Measurements from ENCODE around the gene KRTAP4-7. TPM values are rescaled to one million over a fixed set of nuclear protein-coding genes. Genes with fewer than 3 reads are reported as not detected.

KRTAP4-7 gene
- total RNA-seq, 1 donor from 2014 or later: not detected

GRCh38 chr17:41127371-41127770 is 43.4 kb downstream of the KRTAP4-7 start:
- H3K4me3 Mint-ChIP-seq: no peak overlapping the region

GRCh38 chr17:41131979-41132378 is 48.0 kb downstream of the KRTAP4-7 start:
- no peak overlapping the region for H3K4me3 Mint-ChIP-seq
- no peak overlapping the region for H3K27ac Mint-ChIP-seq
- no peaks in the 10 kb centered on the region for H3K36me3 Mint-ChIP-seq (ENCODE audit: low read depth)
- intact Hi-C loops (cut with micrococcal nuclease): no loop called here
- DNase-seq (ENCODE audit: low spot score): no peak
- H3K4me1 Mint-ChIP-seq (ENCODE audit: low read depth): no peaks in the 10 kb centered on the region
- no peaks in the 10 kb centered on the region for H3K9me3 Mint-ChIP-seq
- no peaks in the 10 kb centered on the region for H3K27me3 Mint-ChIP-seq (ENCODE audit: insufficient read depth)

More at GRCh38 chr17:41127371-41127770, 43.4 kb downstream of the KRTAP4-7 start:
- no peak for DNase-seq (ENCODE audit: low spot score)
- H3K27me3 Mint-ChIP-seq (ENCODE audit: insufficient read depth): peaks cover 2% of the 10 kb centered on the region
- no peak overlapping the region for H3K27ac Mint-ChIP-seq
- no peaks in the 10 kb centered on the region for H3K4me1 Mint-ChIP-seq (ENCODE audit: low read depth)
- H3K36me3 Mint-ChIP-seq (ENCODE audit: low read depth): no peaks in the 10 kb centered on the region
- H3K9me3 Mint-ChIP-seq: peaks cover 1% of the 10 kb centered on the region
- intact Hi-C loops (cut with micrococcal nuclease): no loop called here

GRCh38 chr17:41133880-41134735 is 50.2 kb downstream of the KRTAP4-7 start:
- intact Hi-C loops (cut with micrococcal nuclease): no loop called here
- H3K27me3 Mint-ChIP-seq (ENCODE audit: insufficient read depth): no peaks in the 10 kb centered on the region
- no peaks in the 10 kb centered on the region for H3K4me1 Mint-ChIP-seq (ENCODE audit: low read depth)
- no peak for DNase-seq (ENCODE audit: low spot score)
- H3K9me3 Mint-ChIP-seq: no peaks in the 10 kb centered on the region
- no peaks in the 10 kb centered on the region for H3K36me3 Mint-ChIP-seq (ENCODE audit: low read depth)
- H3K27ac Mint-ChIP-seq: no peak overlapping the region
- no peak overlapping the region for H3K4me3 Mint-ChIP-seq

Other genes starting within 250 kb of the KRTAP4-7 start
- gene KRT12, start 216.9 kb upstream of the KRTAP4-7 start, total RNA-seq: not detected in 2 replicates
- gene KRT20, start 198.9 kb upstream of the KRTAP4-7 start, total RNA-seq: not detected in 2 replicates
- gene KRT23, start 146.5 kb upstream of the KRTAP4-7 start, total RNA-seq: not detected in 2 replicates
- gene KRT39, start 117.2 kb upstream of the KRTAP4-7 start, total RNA-seq: not detected in 2 replicates
- gene KRT40, start 99.8 kb upstream of the KRTAP4-7 start, total RNA-seq: not detected in 2 replicates
- not detected in 2 replicates for gene KRTAP3-3, start 90.0 kb upstream of the KRTAP4-7 start, total RNA-seq
- not detected in 2 replicates for gene KRTAP3-2, start 84.2 kb upstream of the KRTAP4-7 start, total RNA-seq
- not detected in 2 replicates for gene KRTAP3-1, start 75.0 kb upstream of the KRTAP4-7 start, total RNA-seq
- not detected in 2 replicates for gene KRTAP1-5, start 56.9 kb upstream of the KRTAP4-7 start, total RNA-seq
- gene KRTAP1-4, start 54.0 kb upstream of the KRTAP4-7 start, total RNA-seq: not detected in 2 replicates
- not detected in 2 replicates for gene KRTAP1-3, start 49.3 kb upstream of the KRTAP4-7 start, total RNA-seq
- gene KRTAP1-1, start 42.7 kb upstream of the KRTAP4-7 start, total RNA-seq: not detected in 2 replicates
- not detected in 2 replicates for gene KRTAP2-1, start 36.8 kb upstream of the KRTAP4-7 start, total RNA-seq
- gene KRTAP2-2, start 28.9 kb upstream of the KRTAP4-7 start, total RNA-seq: not detected in 2 replicates
- not detected in 2 replicates for gene KRTAP2-3, start 24.0 kb upstream of the KRTAP4-7 start, total RNA-seq
- gene KRTAP2-4, start 18.3 kb upstream of the KRTAP4-7 start, total RNA-seq: not detected in 2 replicates
- gene KRTAP4-8, start 14.0 kb downstream of the KRTAP4-7 start, total RNA-seq: not detected in 2 replicates
- gene KRTAP4-16, start 18.1 kb downstream of the KRTAP4-7 start, total RNA-seq: not detected in 2 replicates
- gene KRTAP4-9, start 21.2 kb downstream of the KRTAP4-7 start, total RNA-seq: not detected in 2 replicates
- not detected in 2 replicates for gene KRTAP4-11, start 34.2 kb downstream of the KRTAP4-7 start, total RNA-seq
- not detected in 2 replicates for gene KRTAP4-12, start 40.0 kb downstream of the KRTAP4-7 start, total RNA-seq
- gene KRTAP4-6, start 56.4 kb downstream of the KRTAP4-7 start, total RNA-seq: not detected in 2 replicates
- not detected in 2 replicates for gene KRTAP4-5, start 65.7 kb downstream of the KRTAP4-7 start, total RNA-seq
- not detected in 2 replicates for gene KRTAP4-4, start 76.6 kb downstream of the KRTAP4-7 start, total RNA-seq
- not detected in 2 replicates for gene KRTAP4-3, start 84.1 kb downstream of the KRTAP4-7 start, total RNA-seq
- gene KRTAP4-2, start 94.1 kb downstream of the KRTAP4-7 start, total RNA-seq: not detected in 2 replicates
- gene KRTAP4-1, start 100.8 kb downstream of the KRTAP4-7 start, total RNA-seq: not detected in 2 replicates
- not detected in 2 replicates for gene KRTAP9-1, start 105.7 kb downstream of the KRTAP4-7 start, total RNA-seq
- not detected in 2 replicates for gene KRTAP9-2, start 142.5 kb downstream of the KRTAP4-7 start, total RNA-seq
- not detected in 2 replicates for gene KRTAP9-3, start 148.3 kb downstream of the KRTAP4-7 start, total RNA-seq
- gene KRTAP9-8, start 153.8 kb downstream of the KRTAP4-7 start, total RNA-seq: not detected in 2 replicates
- not detected in 2 replicates for gene KRTAP9-4, start 165.5 kb downstream of the KRTAP4-7 start, total RNA-seq
- not detected in 2 replicates for gene KRTAP9-9, start 171.2 kb downstream of the KRTAP4-7 start, total RNA-seq
- gene KRTAP9-6, start 181.2 kb downstream of the KRTAP4-7 start, total RNA-seq: not detected in 2 replicates
- gene KRTAP9-7, start 191.5 kb downstream of the KRTAP4-7 start, total RNA-seq: not detected in 2 replicates
- not detected in 2 replicates for gene KRTAP29-1, start 218.7 kb downstream of the KRTAP4-7 start, total RNA-seq
- not detected in 2 replicates for gene KRTAP16-1, start 225.2 kb downstream of the KRTAP4-7 start, total RNA-seq
- gene KRTAP17-1, start 231.6 kb downstream of the KRTAP4-7 start, total RNA-seq: not detected in 2 replicates

All from activated T-helper 1 cell treated with anti-CD3 and anti-CD28 coated beads, Interleukin-12 subunit alpha, Interleukin-12 subunit beta, Interleukin-2, Interleukin-4 antibody, amounts not matched to agents 30 ng/mL and 10 ng/mL and 1 ng/mL, durations not matched to agents 14 hours and 24 hours and 36 hours (primary cell).